ENCODE data around the gene BCL2L13. TPM values are rescaled to one million over a fixed set of nuclear protein-coding genes. Genes with fewer than 3 reads are reported as not detected.
A peak's percentile ranks its signal among the peaks of the same experiment; 100 is the strongest.

BCL2L13 gene
- total RNA-seq, 1 experiment from 2014 or later, result 38.1 TPM

- H3K9me3 Mint-ChIP-seq, result no peaks in the 10 kb centered on the region
- no peaks in the 10 kb centered on the region for H3K36me3 Mint-ChIP-seq
- peak overlapping the region; percentile 100 for H3K27ac Mint-ChIP-seq
- H3K4me1 Mint-ChIP-seq, result no peaks in the 10 kb centered on the region
- ChIA-PET POLR2A (interaction anchor here (0.6 kb wide), 1 partner anchor 539 kb away, joined by 3 read pairs; no protein-coding TSS in a partner anchor), CTCF (no interaction called here)
- TF ChIP-seq GTF2I (CRISPR knock-in tag; conservative IDR thresholded peaks at IDR 0.05) (no peak), ZNF532 (CRISPR knock-in tag; IDR thresholded peaks at IDR 0.05; ENCODE audit: borderline replicate concordance) (no peak)
- no peaks in the 10 kb centered on the region for H3K27me3 Mint-ChIP-seq (ENCODE audit: low read depth)
- H3K4me3 Mint-ChIP-seq, result peak overlapping the region; percentile 97
- DNase-seq (ENCODE audit: low spot score) (no peak), ATAC-seq (no peak)
These were observed 9.4 kb upstream of the BCL2L13 start for GRCh38 chr22:17629173-17629489.

- DNase-seq (ENCODE audit: low spot score) (no peak), ATAC-seq (no peak)
- Mint-ChIP-seq H3K4me3 (peak overlapping the region; percentile 97), H3K27ac (peak overlapping the region; percentile 74; the same call in 1 of the 2 replicates), H3K9me3 (no peaks in the 10 kb centered on the region), H3K4me1 (no peaks in the 10 kb centered on the region), H3K36me3 (no peaks in the 10 kb centered on the region), H3K27me3 (ENCODE audit: low read depth) (no peaks in the 10 kb centered on the region)
- TF ChIP-seq USF2 (CRISPR knock-in tag; IDR thresholded peaks at IDR 0.05) (no peak), E2F1 (CRISPR knock-in tag; IDR thresholded peaks at IDR 0.05) (no peak), ZNF532 (CRISPR knock-in tag; IDR thresholded peaks at IDR 0.05; ENCODE audit: borderline replicate concordance) (no peak), PRDM15 (CRISPR knock-in tag; IDR thresholded peaks at IDR 0.05) (no peak), FOXK1 (CRISPR knock-in tag; IDR thresholded peaks at IDR 0.05) (no peak)
- ChIA-PET POLR2A (interaction anchor here (0.6 kb wide), 1 partner anchor 540 kb away, joined by 3 read pairs; no protein-coding TSS in a partner anchor), CTCF (no interaction called here)
These were observed 8.9 kb upstream of the BCL2L13 start for GRCh38 chr22:17629641-17630040.
